HUES6 (cell line): ENCODE results near the gene UAP1L1.

Experiments
- H3K27ac ChIP-seq: 2 replicates; pipeline ENCODE4 v1.7.0; 2013; ENCODE audit warnings: low read depth, mild to moderate bottlenecking, low read length, inconsistent platforms
- H3K27me3 ChIP-seq: 2 replicates; pipeline ENCODE4 v1.6.1; 2013; ENCODE audit warnings: low read length; ENCODE audit not compliant: control insufficient read depth, insufficient read depth
- H3K36me3 ChIP-seq: 2 replicates; pipeline ENCODE4 v1.6.1; 2013; ENCODE audit warnings: low read length; ENCODE audit not compliant: control insufficient read depth, insufficient read depth
- H3K4me1 ChIP-seq: 2 replicates; pipeline ENCODE4 v1.6.1; 2013; ENCODE audit warnings: low read length; ENCODE audit not compliant: control insufficient read depth, insufficient read depth
- H3K4me3 ChIP-seq: 2 replicates; pipeline ENCODE4 v1.5.1; 2013; ENCODE audit warnings: low read depth, low read length
- H3K9ac ChIP-seq: one replicate; pipeline ENCODE4 v1.6.1; 2013; ENCODE audit warnings: mild to moderate bottlenecking, low read length
- H3K9me3 ChIP-seq: 2 replicates; pipeline ENCODE4 v1.6.1; 2013; ENCODE audit warnings: low read depth, low read length; ENCODE audit not compliant: control insufficient read depth, insufficient read depth

The UAP1L1 gene

GRCh38 chr9:137108608-137109249 lies 31.4 kb downstream of the UAP1L1 start:
- Histone ChIP-seq H3K27me3 (peaks cover 11% of the 10 kb centered on the region), H3K4me3 (no peak overlapping the region), H3K36me3 (peaks cover 48% of the 10 kb centered on the region), H3K27ac (no peak overlapping the region), H3K9ac (no peak overlapping the region), H3K4me1 (no peaks in the 10 kb centered on the region), H3K9me3 (no peaks in the 10 kb centered on the region)

GRCh38 chr9:137109250-137110146 lies 32.2 kb downstream of the UAP1L1 start:
- H3K4me3 ChIP-seq: no peak overlapping the region
- no peaks in the 10 kb centered on the region for H3K9me3 ChIP-seq
- H3K9ac ChIP-seq: no peak overlapping the region
- no peak overlapping the region for H3K27ac ChIP-seq
- H3K27me3 ChIP-seq: peaks cover 13% of the 10 kb centered on the region
- H3K4me1 ChIP-seq: no peaks in the 10 kb centered on the region
- peaks cover 43% of the 10 kb centered on the region for H3K36me3 ChIP-seq

- Histone ChIP-seq H3K27ac (no peak overlapping the region), H3K9ac (no peak overlapping the region), H3K36me3 (peaks cover 35% of the 10 kb centered on the region), H3K27me3 (peaks cover 22% of the 10 kb centered on the region), H3K4me1 (0 out of 2 replicates have a peak, but pooled peaks cover 5% of the 10 kb centered on the region), H3K4me3 (no peak overlapping the region), H3K9me3 (no peaks in the 10 kb centered on the region)
These were observed 33.0 kb downstream of the UAP1L1 start for GRCh38 chr9:137110147-137110910.

- Histone ChIP-seq H3K36me3 (peaks cover 27% of the 10 kb centered on the region), H3K27me3 (peaks cover 30% of the 10 kb centered on the region), H3K9me3 (no peaks in the 10 kb centered on the region), H3K4me1 (0 out of 2 replicates have a peak, but pooled peaks cover 6% of the 10 kb centered on the region), H3K9ac (no peak overlapping the region), H3K4me3 (no peak overlapping the region), H3K27ac (no peak overlapping the region)
These were observed 33.8 kb downstream of the UAP1L1 start for GRCh38 chr9:137110911-137111787.

- Histone ChIP-seq H3K9ac (no peak overlapping the region), H3K36me3 (peaks cover 21% of the 10 kb centered on the region), H3K27ac (no peak overlapping the region), H3K9me3 (no peaks in the 10 kb centered on the region), H3K4me1 (0 out of 2 replicates have a peak, but pooled peaks cover 6% of the 10 kb centered on the region), H3K4me3 (no peak overlapping the region), H3K27me3 (peaks cover 32% of the 10 kb centered on the region)
These were observed 34.7 kb downstream of the UAP1L1 start for GRCh38 chr9:137111788-137112563.

- Histone ChIP-seq H3K27me3 (peaks cover 36% of the 10 kb centered on the region), H3K9ac (no peak overlapping the region), H3K4me3 (no peak overlapping the region), H3K27ac (no peak overlapping the region), H3K9me3 (no peaks in the 10 kb centered on the region), H3K4me1 (0 out of 2 replicates have a peak, but pooled peaks cover 6% of the 10 kb centered on the region), H3K36me3 (peaks cover 13% of the 10 kb centered on the region)
These were observed 35.5 kb downstream of the UAP1L1 start for GRCh38 chr9:137112564-137113384.

GRCh38 chr9:137113385-137114159 lies 36.3 kb downstream of the UAP1L1 start:
- no peak overlapping the region for H3K27ac ChIP-seq
- H3K9me3 ChIP-seq: no peaks in the 10 kb centered on the region
- no peak overlapping the region for H3K4me3 ChIP-seq
- no peak overlapping the region for H3K9ac ChIP-seq
- H3K4me1 ChIP-seq: 0 out of 2 replicates have a peak, but pooled peaks cover 6% of the 10 kb centered on the region
- H3K36me3 ChIP-seq: peaks cover 5% of the 10 kb centered on the region; the same call in 1 of the 2 replicates
- H3K27me3 ChIP-seq: peaks cover 36% of the 10 kb centered on the region

GRCh38 chr9:137114220-137114612 lies 36.9 kb downstream of the UAP1L1 start:
- Histone ChIP-seq H3K4me3 (peak overlapping the region; percentile 48; the same call in 1 of the 2 replicates), H3K4me1 (0 out of 2 replicates have a peak, but pooled peaks cover 6% of the 10 kb centered on the region), H3K9me3 (no peaks in the 10 kb centered on the region), H3K36me3 (0 out of 2 replicates have a peak, but pooled peaks cover 1% of the 10 kb centered on the region), H3K27me3 (peaks cover 36% of the 10 kb centered on the region), H3K27ac (no peak overlapping the region), H3K9ac (no peak overlapping the region)
